Thoracic aorta (tissue), 2 donors: ENCODE results near the gene ALK. TPM values are rescaled to one million over a fixed set of nuclear protein-coding genes. Genes with fewer than 3 reads are reported as not detected.

Experiments
- ATAC-seq: fragments of 150-250 bp; one replicate; pipeline ENCODE4 v1.8.0; 2017; ENCODE audit warnings: low read depth; ENCODE audit not compliant: insufficient number of reproducible peaks, low FRiP score
- DNase-seq: peaks from one replicate; pipeline ENCODE4 v3.0.0-alpha.2; 2020; ENCODE audit warnings: low spot score
- H3K27ac ChIP-seq, 2 donors: fragments of 200-600 bp; sonication (generic); 1 replicate in 1 of 2; 2 replicates in 1 of 2; pipeline ENCODE4 v1.5.1; 2016; ENCODE audit warnings: mild to moderate bottlenecking in 2 of 2, moderate library complexity in 2 of 2
- H3K27me3 ChIP-seq: fragments of 200-600 bp; sonication (generic); replicated peaks from 2 replicates; pipeline ENCODE4 v1.6.0; 2016; ENCODE audit warnings: mild to moderate bottlenecking; ENCODE audit not compliant: insufficient read depth
- H3K36me3 ChIP-seq: fragments of 200-600 bp; sonication (generic); one replicate; pipeline ENCODE4 v1.5.1; 2016
- H3K4me1 ChIP-seq, 2 donors: fragments of 200-600 bp; sonication (generic); 1 replicate in 1 of 2; 2 replicates in 1 of 2; pipeline versions ENCODE4 v1.5.1 to v1.6.0; 2016; ENCODE audit warnings: low read depth in 2 of 2, mild to moderate bottlenecking in 1 of 2; ENCODE audit not compliant: control insufficient read depth in 1 of 2
- H3K4me3 ChIP-seq: fragments of 200-600 bp; sonication (generic); 2 replicates; pipeline ENCODE4 v1.5.1; 2016; ENCODE audit warnings: mild to moderate bottlenecking
- H3K9me3 ChIP-seq: fragments of 200-600 bp; sonication (generic); 2 replicates; pipeline ENCODE4 v1.5.1; 2016
- CTCF ChIP-seq: fragments of 200-600 bp; sonication (generic); IDR thresholded peaks from one replicate; pipeline ENCODE4 v1.5.1; 2019; ENCODE audit warnings: antibody characterized with exemption
- total RNA-seq, 2 donors: library from RNA; depleted of rRNA; stranded (reverse); fragments of >200 nt; gene quantifications; one replicate each; pipeline versions ENCODE4 v1.1.0 to v1.2.3, GENCODE V29; 2016

Gene ALK
- total RNA-seq, 2 donors from 2014 or later, result 2.0 TPM; not detected in 1

- DNase-seq, result no peak
- H3K27ac ChIP-seq, result no peak overlapping the region
- H3K9me3 ChIP-seq, result no peaks in the 10 kb centered on the region
- ATAC-seq, result no peak
- no peaks in the 10 kb centered on the region for H3K4me1 ChIP-seq
- H3K27me3 ChIP-seq, result no peaks in the 10 kb centered on the region
- no peak overlapping the region for H3K4me3 ChIP-seq
- no peak for TF ChIP-seq CTCF
- no peaks in the 10 kb centered on the region for H3K36me3 ChIP-seq
Measured at GRCh38 chr2:29587402-29588190, 333.8 kb downstream of the ALK start.

GRCh38 chr2:29586919-29587318, 334.5 kb downstream of the ALK start:
- no peak overlapping the region for H3K27ac ChIP-seq
- no peak for DNase-seq
- no peaks in the 10 kb centered on the region for H3K27me3 ChIP-seq
- TF ChIP-seq CTCF, result no peak
- no peak overlapping the region for H3K4me3 ChIP-seq
- no peaks in the 10 kb centered on the region for H3K9me3 ChIP-seq
- no peak for ATAC-seq
- no peaks in the 10 kb centered on the region for H3K36me3 ChIP-seq
- no peaks in the 10 kb centered on the region for H3K4me1 ChIP-seq

GRCh38 chr2:29583548-29584156, 337.7 kb downstream of the ALK start:
- Histone ChIP-seq H3K27me3 (no peaks in the 10 kb centered on the region), H3K4me3 (no peak overlapping the region), H3K27ac (no peak overlapping the region), H3K9me3 (no peaks in the 10 kb centered on the region), H3K4me1 (no peaks in the 10 kb centered on the region), H3K36me3 (no peaks in the 10 kb centered on the region)
- DNase-seq (no peak), ATAC-seq (no peak)
- TF ChIP-seq CTCF, result no peak

DNA sequence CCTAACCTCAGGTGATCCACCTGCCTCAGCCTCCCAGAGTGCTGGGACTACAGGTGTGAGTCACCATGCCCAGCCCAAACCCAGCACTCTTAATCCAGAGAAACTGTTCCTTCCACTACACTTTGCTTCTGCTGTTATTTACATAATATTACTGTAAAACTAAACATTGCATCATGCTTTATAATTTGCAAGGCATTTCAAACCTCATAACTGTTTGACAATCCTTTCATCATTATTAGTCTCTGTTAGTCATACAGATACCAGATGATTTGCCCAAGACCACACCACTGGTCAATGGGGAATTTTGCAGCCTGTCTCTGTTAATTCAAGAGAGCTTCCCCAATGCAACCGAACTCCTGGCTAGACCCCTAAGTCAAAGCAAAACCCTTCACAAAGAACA, 338.3 kb downstream of the ALK start:
- H3K9me3 ChIP-seq, result no peaks in the 10 kb centered on the region
- ATAC-seq (no peak), DNase-seq (no peak)
- H3K36me3 ChIP-seq, result no peaks in the 10 kb centered on the region
- no peak for TF ChIP-seq CTCF
- no peaks in the 10 kb centered on the region for H3K4me1 ChIP-seq
- no peak overlapping the region for H3K4me3 ChIP-seq
- H3K27ac ChIP-seq, result no peak overlapping the region
- no peaks in the 10 kb centered on the region for H3K27me3 ChIP-seq

DNA sequence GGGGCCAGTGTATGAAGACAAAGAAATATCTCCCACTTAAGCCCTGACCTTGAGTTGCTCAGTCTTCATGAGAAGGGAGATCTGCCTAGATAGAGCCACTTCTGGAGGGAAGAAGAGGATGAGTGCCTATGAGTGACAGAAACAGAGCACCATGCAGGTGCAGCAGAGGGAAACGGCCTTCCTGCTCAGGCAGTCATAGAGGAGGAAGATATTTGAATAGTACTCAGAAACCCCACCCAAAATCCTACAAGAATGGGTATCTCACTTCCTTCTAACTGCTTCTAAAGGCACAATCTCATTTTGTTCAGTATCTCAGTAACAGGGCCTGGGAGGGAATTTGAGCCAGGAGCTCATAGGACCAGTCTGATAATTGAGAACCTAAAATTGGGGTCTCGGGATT, 339.3 kb downstream of the ALK start:
- Histone ChIP-seq H3K36me3 (no peaks in the 10 kb centered on the region), H3K27ac (no peak overlapping the region), H3K9me3 (no peaks in the 10 kb centered on the region), H3K4me1 (no peaks in the 10 kb centered on the region), H3K27me3 (no peaks in the 10 kb centered on the region), H3K4me3 (no peak overlapping the region)
- TF ChIP-seq CTCF, result no peak
- no peak for DNase-seq
- ATAC-seq, result no peak
